PC-9 (cell line): Measurements from ENCODE around the gene HS6ST3. TPM values are rescaled to one million over a fixed set of nuclear protein-coding genes. Genes with fewer than 3 reads are reported as not detected.

Experiments used
- BruUV-seq: library from RNA; stranded (reverse); fragments of 400-500 nt; replicated peaks from 2 replicates; lab custom pipeline; 2021; lab: Mats Ljungman, UMichigan
- CTCF ChIA-PET: fragments of 300-600 bp; sonication (Branson Sonifier 250); formaldehyde crosslinking; loops from one replicate; lab custom pipeline; 2022; ENCODE audit warnings: antibody characterized with exemption; lab: Charles Lee
- POLR2A ChIA-PET: fragments of 300-600 bp; sonication (Branson Sonifier 250); formaldehyde crosslinking; loops from one replicate; lab custom pipeline; 2022; ENCODE audit warnings: antibody characterized with exemption; ENCODE audit not compliant: unreplicated experiment; lab: Charles Lee
- DNase-seq, 2 experiments: peaks; one replicate each; pipeline versions ENCODE4 v3.0.0 to v3.0.0-alpha.2; 2015 to 2022; ENCODE audit warnings: mixed read lengths in 1 of 2
- H2AFZ ChIP-seq: fragments of 200-600 bp; sonication (generic); 2 replicates; pipeline ENCODE4 v1.8.1; 2017; ENCODE audit warnings: antibody characterized with exemption
- H3F3A ChIP-seq: fragments of 200-600 bp; sonication (generic); 2 replicates; pipeline ENCODE4 v1.8.1; 2017; ENCODE audit warnings: antibody characterized with exemption, mild to moderate bottlenecking, low read depth; ENCODE audit not compliant: insufficient read depth
- H3K27ac ChIP-seq: fragments of 200-600 bp; sonication (generic); 2 replicates; pipeline ENCODE4 v1.6.1; 2016; ENCODE audit warnings: mixed run types
- H3K27me3 ChIP-seq: fragments of 200-600 bp; sonication (generic); 2 replicates; pipeline ENCODE4 v1.6.1; 2016; ENCODE audit warnings: low read depth, mixed run types; ENCODE audit not compliant: insufficient read depth
- H3K36me3 ChIP-seq: fragments of 200-600 bp; sonication (generic); 2 replicates; pipeline ENCODE4 v1.6.1; 2016; ENCODE audit warnings: low read depth, mixed run types
- H3K4me1 ChIP-seq: fragments of 200-600 bp; sonication (generic); replicated peaks from 2 replicates; pipeline ENCODE4 v1.6.1; 2016; ENCODE audit warnings: mixed run types; ENCODE audit not compliant: insufficient read depth
- H3K4me2 ChIP-seq: fragments of 200-600 bp; sonication (generic); 2 replicates; pipeline ENCODE4 v1.6.1; 2017; ENCODE audit warnings: mixed run types
- H3K4me3 ChIP-seq: fragments of 200-600 bp; sonication (generic); 2 replicates; pipeline ENCODE4 v1.6.1; 2016; ENCODE audit warnings: mixed run types
- H3K79me2 ChIP-seq: fragments of 200-600 bp; sonication (generic); 2 replicates; pipeline ENCODE4 v1.6.1; 2017; ENCODE audit warnings: low read depth, mixed run types
- H3K9me2 ChIP-seq: fragments of 200-600 bp; sonication (generic); 2 replicates; pipeline ENCODE4 v1.8.1; 2017; ENCODE audit warnings: mild to moderate bottlenecking; ENCODE audit not compliant: insufficient read depth
- H3K9me3 ChIP-seq: fragments of 200-600 bp; sonication (generic); 2 replicates; pipeline ENCODE4 v1.8.1; 2016; ENCODE audit warnings: low read depth; ENCODE audit not compliant: insufficient read depth
- H4K20me1 ChIP-seq: fragments of 200-600 bp; sonication (generic); 2 replicates; pipeline ENCODE4 v1.8.1; 2017; ENCODE audit not compliant: insufficient read depth
- CTCF ChIP-seq: fragments of 200-600 bp; sonication (generic); conservative IDR thresholded peaks from 2 replicates; pipeline ENCODE4 v1.6.1; 2017; ENCODE audit warnings: mixed run types, antibody characterized with exemption, mild to moderate bottlenecking, moderate library complexity
- EZH2 ChIP-seq: fragments of 200-600 bp; sonication (generic); IDR thresholded peaks from 2 replicates; pipeline ENCODE4 v1.8.0; 2017; ENCODE audit warnings: antibody characterized with exemption, low read depth
- intact Hi-C: fragments of 100-400 bp; cut with micrococcal nuclease; formaldehyde crosslinking; loops from one replicate; pipeline ENCODE4 v1.10.0; 2022; ENCODE audit not compliant: unreplicated experiment
- microRNA-seq: library from miRNA; unstranded; fragments of <30 nt; microRNA quantifications from one replicate; pipeline ENCODE4 v1.2.0, GENCODE V29; 2021; ENCODE audit warnings: borderline number of aligned reads, borderline replicate concordance
- total RNA-seq: library from RNA; stranded (reverse); gene quantifications from 2 replicates; pipeline ENCODE4 v1.2.3, GENCODE V29; 2021

The HS6ST3 gene
- total RNA-seq, 1 experiment from 2014 or later, result not detected

GRCh38 chr13:96880419-96880818 lies 790.5 kb downstream of the HS6ST3 start:
- H3K4me3 ChIP-seq, result no peak overlapping the region
- H3K79me2 ChIP-seq, result no peaks in the 10 kb centered on the region
- ChIA-PET POLR2A (no interaction called here), CTCF (no interaction called here)
- TF ChIP-seq CTCF (no peak), EZH2 (no peak)
- H3K4me1 ChIP-seq, result no peaks in the 10 kb centered on the region
- no peaks in the 10 kb centered on the region for H3K9me3 ChIP-seq
- DNase-seq, result no peak
- H3F3A ChIP-seq, result no peaks in the 10 kb centered on the region
- H2AFZ ChIP-seq, result no peak overlapping the region
- no peaks in the 10 kb centered on the region for H3K36me3 ChIP-seq
- H3K27ac ChIP-seq, result no peak overlapping the region
- H3K4me2 ChIP-seq, result no peak overlapping the region
- intact Hi-C loops, result no loop called here
- H3K27me3 ChIP-seq, result no peaks in the 10 kb centered on the region; the same call in 1 of the 2 replicates
- no peaks in the 10 kb centered on the region for H4K20me1 ChIP-seq
- H3K9me2 ChIP-seq, result no peaks in the 10 kb centered on the region
- no TSS peak for BruUV-seq

Small RNA genes within 50 kb of the gene (microRNA-seq; reads per million reads assigned to microRNA genes)
- not detected for gene MIR4501

Other genes starting within 250 kb of the HS6ST3 start
- 27.5 and 27.7 TPM in 2 replicates for gene UGGT2, start 36.7 kb upstream of the HS6ST3 start, total RNA-seq